Trophoblast cell (in vitro differentiated cells and primary cell): ENCODE measurements around the gene THRB.
A peak's percentile ranks its signal among the peaks of the same experiment; 100 is the strongest.

Source experiments
- DNase-seq, 2 donors: peaks; one replicate each; pipeline ENCODE4 v3.0.0-alpha.2; 2016
- H2AFZ ChIP-seq: 2 replicates; pipeline ENCODE4 v1.6.1; 2013; ENCODE audit warnings: low read length, moderate library complexity, mild to moderate bottlenecking; ENCODE audit not compliant: insufficient read depth, poor library complexity
- H2AK5ac ChIP-seq: 2 replicates; pipeline ENCODE4 v1.6.1; 2013; ENCODE audit warnings: mild to moderate bottlenecking, low read length
- H2BK120ac ChIP-seq: 2 replicates; pipeline ENCODE4 v1.6.1; 2013; ENCODE audit warnings: low read length, mild to moderate bottlenecking, moderate library complexity; ENCODE audit not compliant: insufficient read depth, poor library complexity
- H2BK12ac ChIP-seq: 2 replicates; pipeline ENCODE4 v1.6.1; 2013; ENCODE audit warnings: mild to moderate bottlenecking, low read length, moderate library complexity
- H2BK5ac ChIP-seq: 2 replicates; pipeline ENCODE4 v1.6.1; 2013; ENCODE audit warnings: low read length, low read depth, moderate library complexity, mild to moderate bottlenecking; ENCODE audit not compliant: poor library complexity
- H3K14ac ChIP-seq: 2 replicates; pipeline ENCODE4 v1.6.1; 2013; ENCODE audit warnings: mild to moderate bottlenecking, low read length
- H3K18ac ChIP-seq: 2 replicates; pipeline ENCODE4 v1.6.1; 2013; ENCODE audit warnings: mild to moderate bottlenecking, low read length
- H3K23ac ChIP-seq: 2 replicates; pipeline ENCODE4 v1.6.1; 2013; ENCODE audit warnings: low read length
- H3K27ac ChIP-seq: 2 replicates; pipeline ENCODE4 v1.5.1; 2013; ENCODE audit warnings: low read depth, mild to moderate bottlenecking, inconsistent platforms, low read length, moderate library complexity
- H3K27me3 ChIP-seq: 2 replicates; pipeline ENCODE4 v1.6.1; 2013; ENCODE audit warnings: inconsistent platforms, mild to moderate bottlenecking, low read length, moderate library complexity; ENCODE audit not compliant: insufficient read depth
- H3K36me3 ChIP-seq, 2 experiments: 1 replicate in 1 of 2; 2 replicates in 1 of 2; pipeline ENCODE4 v1.6.1; 2013; ENCODE audit warnings: low read length in 2 of 2, mild to moderate bottlenecking in 2 of 2, moderate library complexity in 1 of 2; ENCODE audit not compliant: insufficient read depth in 2 of 2, control insufficient read depth in 1 of 2
- H3K4ac ChIP-seq: 2 replicates; pipeline ENCODE4 v1.6.1; 2013; ENCODE audit warnings: low read depth, mild to moderate bottlenecking, low read length, moderate library complexity
- H3K4me1 ChIP-seq, 2 experiments: 1 replicate in 1 of 2; 2 replicates in 1 of 2; pipeline ENCODE4 v1.6.1; 2013; ENCODE audit warnings: low read length in 2 of 2, mild to moderate bottlenecking in 2 of 2, moderate library complexity in 1 of 2; ENCODE audit not compliant: insufficient read depth in 2 of 2, control insufficient read depth in 1 of 2
- H3K4me2 ChIP-seq: 2 replicates; pipeline ENCODE4 v1.6.1; 2013; ENCODE audit warnings: inconsistent platforms, mild to moderate bottlenecking, low read length, moderate library complexity
- H3K4me3 ChIP-seq: 2 replicates; pipeline ENCODE4 v1.5.1; 2013; ENCODE audit warnings: mild to moderate bottlenecking, low read depth, low read length, inconsistent platforms
- H3K79me1 ChIP-seq: one replicate; pipeline ENCODE4 v1.6.1; 2013; ENCODE audit warnings: low read length
- H3K79me2 ChIP-seq: 2 replicates; pipeline ENCODE4 v1.6.1; 2013; ENCODE audit warnings: low read length, mild to moderate bottlenecking; ENCODE audit not compliant: control insufficient read depth, insufficient read depth, poor library complexity
- H3K9ac ChIP-seq: 2 replicates; pipeline ENCODE4 v1.6.1; 2013; ENCODE audit warnings: mild to moderate bottlenecking, low read length
- H3K9me3 ChIP-seq: 2 replicates; pipeline ENCODE4 v1.6.1; 2013; ENCODE audit warnings: low read depth, mild to moderate bottlenecking, control low read depth, inconsistent platforms, low read length; ENCODE audit not compliant: insufficient read depth
- H4K12ac ChIP-seq: 2 replicates; pipeline ENCODE4 v1.6.1; 2013; ENCODE audit warnings: low read depth, mild to moderate bottlenecking, low read length, moderate library complexity
- H4K8ac ChIP-seq: 2 replicates; pipeline ENCODE4 v1.6.1; 2013; ENCODE audit warnings: low read depth, mild to moderate bottlenecking, low read length, moderate library complexity
- H4K91ac ChIP-seq: one replicate; pipeline ENCODE4 v1.6.1; 2013; ENCODE audit warnings: low read depth, mild to moderate bottlenecking, low read length, moderate library complexity
- WGBS: extraction: QIAGEN DNeasy Blood & Tissue Kit; methylation state at CpG from one replicate; pipeline ENCODE4 v1.1.7; 2013; ENCODE audit warnings: missing lambda C conversion rate; ENCODE audit not compliant: insufficient read length, insufficient coverage; ENCODE audit errors: extremely low coverage; 5-methylcytosine and 5-hydroxymethylcytosine counted together

The THRB gene

DNA sequence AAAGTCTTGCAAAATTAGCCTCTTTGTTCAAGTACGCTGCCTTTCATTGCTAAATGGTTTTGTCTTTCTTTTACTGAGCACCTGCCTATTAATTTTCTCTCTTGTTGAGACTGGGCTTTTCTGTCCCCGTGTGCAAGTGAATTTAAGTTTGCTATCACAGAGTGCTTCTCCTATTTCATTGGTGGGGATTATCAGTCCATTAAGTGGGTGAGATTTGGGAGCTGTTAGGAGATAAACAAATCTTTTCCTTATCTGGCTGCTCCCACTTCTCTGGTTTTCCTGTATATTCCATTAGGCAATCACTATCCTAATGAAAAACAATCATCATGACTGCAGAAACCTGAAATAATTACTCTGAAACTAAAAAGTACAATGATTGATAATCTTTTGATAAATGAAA is 295.4 kb downstream of the THRB start:
- H2AFZ ChIP-seq: no peak overlapping the region
- H3K9me3 ChIP-seq: peaks cover 5% of the 10 kb centered on the region
- no peak overlapping the region for H3K23ac ChIP-seq
- no peak overlapping the region for H2AK5ac ChIP-seq
- no peaks in the 10 kb centered on the region for H3K27me3 ChIP-seq
- no peak overlapping the region for H4K8ac ChIP-seq
- no peak overlapping the region for H2BK12ac ChIP-seq
- no CpG with 5 or more reads among the region's 2 CpGs for WGBS
- H3K14ac ChIP-seq: no peak overlapping the region
- H3K79me2 ChIP-seq: no peaks in the 10 kb centered on the region
- H3K4ac ChIP-seq: no peak overlapping the region
- DNase-seq: no peak
- no peak overlapping the region for H3K4me3 ChIP-seq
- H3K79me1 ChIP-seq: peaks cover 3% of the 10 kb centered on the region
- no peak overlapping the region for H3K4me2 ChIP-seq
- H3K4me1 ChIP-seq: peaks cover 2 to 3% of the 10 kb centered on the region in 2 experiments
- no peak overlapping the region for H4K91ac ChIP-seq
- H4K12ac ChIP-seq: no peak overlapping the region
- H3K27ac ChIP-seq: no peak overlapping the region
- no peak overlapping the region for H3K9ac ChIP-seq
- H2BK120ac ChIP-seq: peak overlapping the region; percentile 24
- H3K36me3 ChIP-seq: peaks cover 0 to 2% of the 10 kb centered on the region in 2 experiments
- no peak overlapping the region for H3K18ac ChIP-seq
- H2BK5ac ChIP-seq: no peak overlapping the region

GRCh38 chr3:24198728-24199127 is 295.9 kb downstream of the THRB start:
- Histone ChIP-seq H2BK5ac (no peak overlapping the region), H4K91ac (peak overlapping the region; percentile 87), H3K4me3 (no peak overlapping the region), H3K9me3 (peaks cover 3% of the 10 kb centered on the region), H3K4ac (no peak overlapping the region), H3K23ac (no peak overlapping the region), H3K79me1 (peaks cover 3% of the 10 kb centered on the region), H3K36me3 (peaks cover 0 to 2% of the 10 kb centered on the region in 2 experiments), H3K14ac (no peak overlapping the region), H4K8ac (no peak overlapping the region), H3K79me2 (no peaks in the 10 kb centered on the region), H3K18ac (no peak overlapping the region), H2AFZ (no peak overlapping the region), H3K27me3 (no peaks in the 10 kb centered on the region), H3K4me1 (peaks cover 2 to 3% of the 10 kb centered on the region in 2 experiments), H3K9ac (no peak overlapping the region), H3K4me2 (no peak overlapping the region), H2BK120ac (peak overlapping the region; percentile 94), H2BK12ac (no peak overlapping the region), H4K12ac (no peak overlapping the region), H3K27ac (peak overlapping the region; percentile 66), H2AK5ac (no peak overlapping the region)
- WGBS: no CpG with 5 or more reads among the region's 1 CpG
- DNase-seq: no peak

- H3K79me2 ChIP-seq: no peaks in the 10 kb centered on the region
- H3K9me3 ChIP-seq: no peaks in the 10 kb centered on the region
- H3K79me1 ChIP-seq: peaks cover 5% of the 10 kb centered on the region
- H2BK12ac ChIP-seq: no peak overlapping the region
- no peak overlapping the region for H3K18ac ChIP-seq
- no peak overlapping the region for H4K8ac ChIP-seq
- WGBS: no CpG with 5 or more reads among the region's 5 CpGs
- H2BK5ac ChIP-seq: no peak overlapping the region
- no peak overlapping the region for H4K91ac ChIP-seq
- peaks cover 2 to 3% of the 10 kb centered on the region in 2 experiments for H3K4me1 ChIP-seq
- DNase-seq: peak in 1 of 2 donors; percentile 18
- no peak overlapping the region for H4K12ac ChIP-seq
- no peak overlapping the region for H2AK5ac ChIP-seq
- H3K36me3 ChIP-seq: no peaks in the 10 kb centered on the region
- H3K9ac ChIP-seq: no peak overlapping the region
- H3K27ac ChIP-seq: peak overlapping the region; percentile 66
- H3K14ac ChIP-seq: no peak overlapping the region
- H3K4ac ChIP-seq: no peak overlapping the region
- no peak overlapping the region for H2BK120ac ChIP-seq
- no peak overlapping the region for H3K23ac ChIP-seq
- no peak overlapping the region for H3K4me2 ChIP-seq
- H3K27me3 ChIP-seq: no peaks in the 10 kb centered on the region
- no peak overlapping the region for H2AFZ ChIP-seq
- H3K4me3 ChIP-seq: no peak overlapping the region
These were observed 296.8 kb downstream of the THRB start for GRCh38 chr3:24197809-24198208.

DNA sequence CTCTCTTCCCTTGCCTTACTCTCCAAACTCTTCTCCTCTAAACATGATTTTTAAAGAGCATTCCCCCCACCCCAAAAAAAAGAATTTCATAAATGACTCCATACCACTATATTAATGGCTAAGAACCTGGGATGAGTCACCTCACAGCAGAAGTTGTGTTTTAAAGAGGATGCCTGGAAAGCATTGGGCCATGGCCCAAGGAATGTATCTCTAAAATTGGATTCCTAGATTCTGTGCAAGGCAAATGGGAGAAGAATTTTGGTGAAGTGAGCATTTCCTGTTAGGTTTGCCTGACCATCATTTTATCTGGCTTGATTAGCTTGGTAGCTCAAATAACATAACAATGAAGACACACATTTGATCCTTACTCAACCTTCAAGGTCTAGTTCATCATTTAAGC is 298.1 kb downstream of the THRB start:
- H3K9me3 ChIP-seq: no peaks in the 10 kb centered on the region
- H3K14ac ChIP-seq: no peak overlapping the region
- H2AFZ ChIP-seq: no peak overlapping the region
- H3K79me1 ChIP-seq: peaks cover 9% of the 10 kb centered on the region
- no peak overlapping the region for H3K4me2 ChIP-seq
- no peak overlapping the region for H3K27ac ChIP-seq
- no peak for DNase-seq
- peaks cover 2 to 3% of the 10 kb centered on the region in 2 experiments for H3K4me1 ChIP-seq
- no peak overlapping the region for H2BK120ac ChIP-seq
- H3K4ac ChIP-seq: no peak overlapping the region
- H4K91ac ChIP-seq: no peak overlapping the region
- no peak overlapping the region for H3K18ac ChIP-seq
- no peak overlapping the region for H2AK5ac ChIP-seq
- H3K9ac ChIP-seq: no peak overlapping the region
- no peak overlapping the region for H2BK12ac ChIP-seq
- H3K4me3 ChIP-seq: no peak overlapping the region
- H3K27me3 ChIP-seq: no peaks in the 10 kb centered on the region
- no peaks in the 10 kb centered on the region for H3K79me2 ChIP-seq
- no peak overlapping the region for H3K23ac ChIP-seq
- no peak overlapping the region for H4K8ac ChIP-seq
- H3K36me3 ChIP-seq: no peaks in the 10 kb centered on the region
- no peak overlapping the region for H2BK5ac ChIP-seq
- H4K12ac ChIP-seq: no peak overlapping the region
